Measurements from ENCODE around the gene PLCB4.

PLCB4 gene

DNA sequence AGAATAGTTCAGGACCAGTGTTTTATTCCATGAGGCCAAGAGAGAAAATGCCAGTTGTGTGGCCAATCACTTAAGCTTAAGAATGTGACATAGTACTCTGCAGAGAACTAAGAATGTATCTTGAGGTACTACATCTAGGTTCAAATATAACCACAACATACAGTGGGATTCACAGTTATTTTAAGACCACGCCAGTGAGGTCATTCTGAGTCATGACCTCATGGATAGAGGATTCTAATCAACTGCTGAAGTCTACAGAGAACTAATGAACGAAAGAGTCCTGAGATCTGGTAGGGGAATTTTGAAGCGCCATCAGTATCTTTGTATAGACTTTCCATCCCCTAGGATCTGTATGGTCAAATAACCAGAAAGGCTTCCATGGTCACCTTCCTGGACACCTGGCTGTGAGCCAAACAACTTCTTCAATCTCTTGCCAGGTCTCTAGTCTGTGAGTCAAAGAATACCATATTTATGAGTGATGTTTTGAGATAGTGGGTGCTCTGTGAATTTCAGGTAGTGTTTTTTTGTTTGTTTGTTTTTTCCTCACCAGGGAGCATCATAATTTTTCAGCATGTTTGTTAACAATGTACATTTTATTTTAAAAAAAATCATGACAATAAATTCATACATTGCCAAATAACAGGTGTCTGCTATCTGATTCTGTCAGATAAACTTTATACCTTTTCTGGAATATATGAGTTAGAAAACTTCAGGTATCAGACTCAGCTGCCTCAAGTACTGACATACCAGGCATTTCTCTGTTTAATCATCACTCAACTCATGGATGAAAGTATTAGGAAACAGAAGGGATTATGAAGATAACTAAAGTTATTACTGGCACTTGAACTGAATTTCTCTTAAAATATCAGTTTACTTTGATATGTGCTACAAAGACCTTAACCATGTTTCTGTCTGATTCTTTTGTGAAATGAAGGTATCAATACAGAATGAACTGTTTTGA lies 217.9 kb downstream of the PLCB4 start:
- TF ChIP-seq SIN3A (IDR thresholded peaks at IDR 0.05; ENCODE audit: borderline replicate concordance, insufficient read depth, low read length) = no peak
- no peak for TF ChIP-seq TAF1 (IDR thresholded peaks at IDR 0.05; ENCODE audit: borderline replicate concordance, insufficient read depth, low read length)
- TF ChIP-seq, protein P1, sequence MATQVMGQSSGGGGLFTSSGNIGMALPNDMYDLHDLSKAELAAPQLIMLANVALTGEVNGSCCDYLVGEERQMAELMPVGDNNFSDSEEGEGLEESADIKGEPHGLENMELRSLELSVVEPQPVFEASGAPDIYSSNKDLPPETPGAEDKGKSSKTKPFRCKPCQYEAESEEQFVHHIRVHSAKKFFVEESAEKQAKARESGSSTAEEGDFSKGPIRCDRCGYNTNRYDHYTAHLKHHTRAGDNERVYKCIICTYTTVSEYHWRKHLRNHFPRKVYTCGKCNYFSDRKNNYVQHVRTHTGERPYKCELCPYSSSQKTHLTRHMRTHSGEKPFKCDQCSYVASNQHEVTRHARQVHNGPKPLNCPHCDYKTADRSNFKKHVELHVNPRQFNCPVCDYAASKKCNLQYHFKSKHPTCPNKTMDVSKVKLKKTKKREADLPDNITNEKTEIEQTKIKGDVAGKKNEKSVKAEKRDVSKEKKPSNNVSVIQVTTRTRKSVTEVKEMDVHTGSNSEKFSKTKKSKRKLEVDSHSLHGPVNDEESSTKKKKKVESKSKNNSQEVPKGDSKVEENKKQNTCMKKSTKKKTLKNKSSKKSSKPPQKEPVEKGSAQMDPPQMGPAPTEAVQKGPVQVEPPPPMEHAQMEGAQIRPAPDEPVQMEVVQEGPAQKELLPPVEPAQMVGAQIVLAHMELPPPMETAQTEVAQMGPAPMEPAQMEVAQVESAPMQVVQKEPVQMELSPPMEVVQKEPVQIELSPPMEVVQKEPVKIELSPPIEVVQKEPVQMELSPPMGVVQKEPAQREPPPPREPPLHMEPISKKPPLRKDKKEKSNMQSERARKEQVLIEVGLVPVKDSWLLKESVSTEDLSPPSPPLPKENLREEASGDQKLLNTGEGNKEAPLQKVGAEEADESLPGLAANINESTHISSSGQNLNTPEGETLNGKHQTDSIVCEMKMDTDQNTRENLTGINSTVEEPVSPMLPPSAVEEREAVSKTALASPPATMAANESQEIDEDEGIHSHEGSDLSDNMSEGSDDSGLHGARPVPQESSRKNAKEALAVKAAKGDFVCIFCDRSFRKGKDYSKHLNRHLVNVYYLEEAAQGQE (IDR thresholded peaks at IDR 0.05; ENCODE audit: insufficient read depth in 1 of 2, low read depth in 2 of 2, low read length in 2 of 2) = no peak
- no peak for TF ChIP-seq POLR2AphosphoS5 (IDR thresholded peaks at IDR 0.05; ENCODE audit: low read depth, low read length)
- TF ChIP-seq FOXP2 (optimal IDR thresholded peaks at IDR 0.05; ENCODE audit: borderline replicate concordance, extremely low read depth, extremely low read length, insufficient read depth) = no peak

DNA sequence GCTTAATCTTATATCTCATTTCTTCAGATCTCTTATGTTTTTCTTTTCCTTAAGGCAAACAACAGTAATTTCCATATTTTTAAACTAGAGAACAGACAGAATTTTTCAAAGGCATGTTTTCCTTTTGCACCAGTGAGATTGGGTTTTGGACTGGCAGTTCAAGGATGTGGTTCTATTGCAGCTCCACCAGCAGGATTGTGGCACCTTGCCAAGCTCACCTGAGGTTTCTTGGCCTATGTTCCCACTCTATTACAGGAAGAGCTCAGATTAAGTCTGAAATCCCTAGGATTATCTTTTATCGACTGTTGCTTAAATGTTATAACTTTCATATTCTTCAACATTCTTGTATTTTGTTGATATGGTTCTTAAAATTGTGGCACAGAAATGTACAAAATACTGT lies 218.9 kb downstream of the PLCB4 start:
- no peak for TF ChIP-seq FOXP2 (optimal IDR thresholded peaks at IDR 0.05; ENCODE audit: borderline replicate concordance, extremely low read depth, extremely low read length, insufficient read depth)
- no peak for TF ChIP-seq SIN3A (IDR thresholded peaks at IDR 0.05; ENCODE audit: borderline replicate concordance, insufficient read depth, low read length)

GRCh38 chr20:9290331-9290730 lies 221.4 kb downstream of the PLCB4 start:
- TF ChIP-seq SIN3A (IDR thresholded peaks at IDR 0.05; ENCODE audit: borderline replicate concordance, insufficient read depth, low read length) (no peak), FOXP2 (optimal IDR thresholded peaks at IDR 0.05; ENCODE audit: borderline replicate concordance, extremely low read depth, extremely low read length, insufficient read depth) (no peak), TAF1 (IDR thresholded peaks at IDR 0.05; ENCODE audit: borderline replicate concordance, insufficient read depth, low read length) (no peak), POLR2AphosphoS5 (IDR thresholded peaks at IDR 0.05; ENCODE audit: low read depth, low read length) (no peak)
- TF ChIP-seq, protein P1 (IDR thresholded peaks at IDR 0.05; ENCODE audit: insufficient read depth in 1 of 2, low read depth in 2 of 2, low read length in 2 of 2) = no peak

GRCh38 chr20:9293145-9293544 lies 224.3 kb downstream of the PLCB4 start:
- no peak for TF ChIP-seq FOXP2 (optimal IDR thresholded peaks at IDR 0.05; ENCODE audit: borderline replicate concordance, extremely low read depth, extremely low read length, insufficient read depth)
- TF ChIP-seq, protein P1 (IDR thresholded peaks at IDR 0.05; ENCODE audit: insufficient read depth in 1 of 2, low read depth in 2 of 2, low read length in 2 of 2) = no peak
- no peak for TF ChIP-seq POLR2AphosphoS5 (IDR thresholded peaks at IDR 0.05; ENCODE audit: low read depth, low read length)
- TF ChIP-seq SIN3A (IDR thresholded peaks at IDR 0.05; ENCODE audit: borderline replicate concordance, insufficient read depth, low read length) = no peak
- no peak for TF ChIP-seq TAF1 (IDR thresholded peaks at IDR 0.05; ENCODE audit: borderline replicate concordance, insufficient read depth, low read length)

DNA sequence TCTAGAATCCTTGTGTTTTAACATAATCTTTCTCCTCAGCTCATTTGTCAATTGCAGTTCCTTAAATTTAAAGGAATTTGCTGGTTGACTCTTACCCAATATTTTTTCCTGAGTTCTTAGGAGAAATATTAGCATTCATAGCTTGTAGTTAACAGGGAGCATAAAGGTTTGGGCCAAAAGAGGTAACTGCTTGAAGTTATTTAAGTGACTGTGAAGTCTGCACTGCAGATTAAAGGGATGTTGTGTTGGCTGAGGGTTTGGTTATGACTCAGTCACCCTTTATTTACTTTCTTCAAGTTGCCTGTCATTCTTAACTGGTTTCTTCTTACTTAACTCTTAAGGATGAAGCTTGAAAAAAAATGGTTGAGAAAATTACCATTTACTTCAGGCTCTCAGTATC lies 225.2 kb downstream of the PLCB4 start:
- TF ChIP-seq FOXP2 (optimal IDR thresholded peaks at IDR 0.05; ENCODE audit: borderline replicate concordance, extremely low read depth, extremely low read length, insufficient read depth) (no peak), POLR2AphosphoS5 (IDR thresholded peaks at IDR 0.05; ENCODE audit: low read depth, low read length) (no peak), SIN3A (IDR thresholded peaks at IDR 0.05; ENCODE audit: borderline replicate concordance, insufficient read depth, low read length) (no peak), TAF1 (IDR thresholded peaks at IDR 0.05; ENCODE audit: borderline replicate concordance, insufficient read depth, low read length) (no peak)
- TF ChIP-seq, protein P1 (IDR thresholded peaks at IDR 0.05; ENCODE audit: insufficient read depth in 1 of 2, low read depth in 2 of 2, low read length in 2 of 2) = no peak

All from PFSK-1 (cell line).